22Rv1 (cell line): ENCODE results near the gene OR6M1.

Experiments used
- H3K27ac ChIP-seq: fragments of 450-650 bp; 2 replicates; pipeline ENCODE4 v1.5.1; 2017
- CTCF ChIP-seq: fragments of 450-650 bp; IDR thresholded peaks from 2 replicates; pipeline ENCODE4 v1.5.1; 2017; ENCODE audit warnings: mild to moderate bottlenecking
- ZFX ChIP-seq: fragments of 450-650 bp; IDR thresholded peaks from 2 replicates; pipeline ENCODE4 v1.6.1; 2017; ENCODE audit warnings: antibody characterized with exemption, borderline replicate concordance

The OR6M1 gene

GRCh38 chr11:123806249-123806648 is at the start of gene OR6M1:
Gene OR6M1 (minus strand): TSS chr11:123806349. CDS start chr11:123806349, 0 bp downstream.
- H3K27ac ChIP-seq, result no peak within 1 kb of the TSS
- TF ChIP-seq ZFX, result no peak
- no peak for TF ChIP-seq CTCF

- TF ChIP-seq CTCF, result no peak
- TF ChIP-seq ZFX, result no peak
- H3K27ac ChIP-seq, result no peak overlapping the region
Observed at GRCh38 chr11:123853038-123853437, 46.9 kb upstream of the OR6M1 start.

GRCh38 chr11:123852321-123852720 is 46.2 kb upstream of the OR6M1 start:
- no peak overlapping the region for H3K27ac ChIP-seq
- no peak for TF ChIP-seq CTCF
- TF ChIP-seq ZFX, result no peak

GRCh38 chr11:123851110-123851509 is 45.0 kb upstream of the OR6M1 start:
- no peak for TF ChIP-seq CTCF
- TF ChIP-seq ZFX, result no peak
- no peak overlapping the region for H3K27ac ChIP-seq

GRCh38 chr11:123841174-123841573 is 35.0 kb upstream of the OR6M1 start:
- no peak overlapping the region for H3K27ac ChIP-seq
- TF ChIP-seq CTCF (no peak), ZFX (no peak)

GRCh38 chr11:123839131-123839530 is 33.0 kb upstream of the OR6M1 start:
- H3K27ac ChIP-seq, result no peak overlapping the region
- TF ChIP-seq CTCF (no peak), ZFX (no peak)

GRCh38 chr11:123838659-123839058 is 32.5 kb upstream of the OR6M1 start:
- TF ChIP-seq ZFX (no peak), CTCF (no peak)
- H3K27ac ChIP-seq, result no peak overlapping the region
